SU-DHL-6 (cell line): ENCODE data around the gene RBM44.

Source experiments
- CTCF ChIP-seq: fragments of 200-600 bp; sonication (generic); IDR thresholded peaks from one replicate; pipeline ENCODE4 v1.5.1; 2017; ENCODE audit warnings: antibody characterized with exemption, mild to moderate bottlenecking, low read length, moderate library complexity; ENCODE audit not compliant: insufficient read depth, poor library complexity, severe bottlenecking
- EZH2phosphoT487 ChIP-seq: fragments of 200-600 bp; sonication (generic), shearing (Covaris generic); conservative IDR thresholded peaks from 2 replicates; pipeline ENCODE4 v1.6.1; 2018; ENCODE audit warnings: mild to moderate bottlenecking, antibody characterized with exemption, low read length, moderate library complexity, mixed read lengths

GRCh38 chr2:237766340-237766739 lies 32.2 kb upstream of the RBM44 start:
- TF ChIP-seq CTCF (no peak), EZH2phosphoT487 (no peak)
